Liver (tissue), 3 donors: ENCODE data around the gene STRBP.

Source experiments
- FOXA1 ChIP-seq: IDR thresholded peaks from 2 replicates; pipeline ENCODE4 v1.6.1; 2016; ENCODE audit warnings: antibody characterized with exemption
- RXRA ChIP-seq, 2 donors: IDR thresholded peaks; 2 replicates each; pipeline ENCODE4 v1.6.1; 2017 to 2018; ENCODE audit warnings: antibody characterized with exemption in 2 of 2, mild to moderate bottlenecking in 1 of 2
- TF ChIP-seq, protein P1 (sequence below): IDR thresholded peaks from 2 replicates; pipeline ENCODE4 v1.6.1; 2016; ENCODE audit warnings: antibody characterized with exemption
- TF ChIP-seq, protein P2 (sequence below): fragments of 150-350 bp; IDR thresholded peaks from 2 replicates; pipeline ENCODE4 v1.5.1; 2017; ENCODE audit warnings: improper control_type of control experiment, low read depth, low read length; ENCODE audit not compliant: missing input control
- donor health status: healthy.
- donor health status: healthy.

DNA sequence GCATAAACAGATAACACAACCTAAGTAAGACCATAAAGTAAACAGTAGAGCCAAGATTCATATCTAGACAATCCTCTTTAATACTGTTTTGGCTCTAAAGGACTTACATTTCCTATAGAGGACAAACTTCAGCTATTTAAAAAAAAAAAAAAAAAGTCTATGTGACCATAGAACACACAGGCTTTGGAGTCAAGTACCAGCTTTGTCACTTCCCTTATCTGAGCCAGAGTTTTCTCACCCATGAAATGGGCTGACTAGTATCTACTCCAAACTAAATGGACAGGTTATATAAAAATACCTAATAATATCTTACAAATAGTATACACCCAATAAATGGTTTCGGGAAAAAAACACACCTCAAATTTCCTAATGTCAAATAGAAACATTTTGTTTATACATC is 81.3 kb downstream of the STRBP start:
- no peak for TF ChIP-seq FOXA1
- TF ChIP-seq, protein P1, sequence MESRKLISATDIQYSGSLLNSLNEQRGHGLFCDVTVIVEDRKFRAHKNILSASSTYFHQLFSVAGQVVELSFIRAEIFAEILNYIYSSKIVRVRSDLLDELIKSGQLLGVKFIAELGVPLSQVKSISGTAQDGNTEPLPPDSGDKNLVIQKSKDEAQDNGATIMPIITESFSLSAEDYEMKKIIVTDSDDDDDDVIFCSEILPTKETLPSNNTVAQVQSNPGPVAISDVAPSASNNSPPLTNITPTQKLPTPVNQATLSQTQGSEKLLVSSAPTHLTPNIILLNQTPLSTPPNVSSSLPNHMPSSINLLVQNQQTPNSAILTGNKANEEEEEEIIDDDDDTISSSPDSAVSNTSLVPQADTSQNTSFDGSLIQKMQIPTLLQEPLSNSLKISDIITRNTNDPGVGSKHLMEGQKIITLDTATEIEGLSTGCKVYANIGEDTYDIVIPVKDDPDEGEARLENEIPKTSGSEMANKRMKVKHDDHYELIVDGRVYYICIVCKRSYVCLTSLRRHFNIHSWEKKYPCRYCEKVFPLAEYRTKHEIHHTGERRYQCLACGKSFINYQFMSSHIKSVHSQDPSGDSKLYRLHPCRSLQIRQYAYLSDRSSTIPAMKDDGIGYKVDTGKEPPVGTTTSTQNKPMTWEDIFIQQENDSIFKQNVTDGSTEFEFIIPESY = no peak
- TF ChIP-seq, protein P2, sequence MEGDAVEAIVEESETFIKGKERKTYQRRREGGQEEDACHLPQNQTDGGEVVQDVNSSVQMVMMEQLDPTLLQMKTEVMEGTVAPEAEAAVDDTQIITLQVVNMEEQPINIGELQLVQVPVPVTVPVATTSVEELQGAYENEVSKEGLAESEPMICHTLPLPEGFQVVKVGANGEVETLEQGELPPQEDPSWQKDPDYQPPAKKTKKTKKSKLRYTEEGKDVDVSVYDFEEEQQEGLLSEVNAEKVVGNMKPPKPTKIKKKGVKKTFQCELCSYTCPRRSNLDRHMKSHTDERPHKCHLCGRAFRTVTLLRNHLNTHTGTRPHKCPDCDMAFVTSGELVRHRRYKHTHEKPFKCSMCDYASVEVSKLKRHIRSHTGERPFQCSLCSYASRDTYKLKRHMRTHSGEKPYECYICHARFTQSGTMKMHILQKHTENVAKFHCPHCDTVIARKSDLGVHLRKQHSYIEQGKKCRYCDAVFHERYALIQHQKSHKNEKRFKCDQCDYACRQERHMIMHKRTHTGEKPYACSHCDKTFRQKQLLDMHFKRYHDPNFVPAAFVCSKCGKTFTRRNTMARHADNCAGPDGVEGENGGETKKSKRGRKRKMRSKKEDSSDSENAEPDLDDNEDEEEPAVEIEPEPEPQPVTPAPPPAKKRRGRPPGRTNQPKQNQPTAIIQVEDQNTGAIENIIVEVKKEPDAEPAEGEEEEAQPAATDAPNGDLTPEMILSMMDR = no peak
- TF ChIP-seq RXRA (IDR thresholded peaks at IDR 0.05) = no peak
